Heart right ventricle (tissue), 16 donors: ENCODE data around the gene LEMD2. TPM values are rescaled to one million over a fixed set of nuclear protein-coding genes. Genes with fewer than 3 reads are reported as not detected.
A peak's percentile ranks its signal among the peaks of the same experiment; 100 is the strongest.

ENCODE experiments used
- ATAC-seq, 8 donors: fragments of 200-7000 bp; cut with Tn5 transposase; one replicate each; pipeline ENCODE4 v1.9.1; 2020; ENCODE audit warnings: mild to moderate bottlenecking in 8 of 8, moderate library complexity in 8 of 8, moderate number of reproducible peaks in 1 of 8
- DNase-seq, 2 donors: peaks; one replicate each; pipeline ENCODE4 v3.0.0-alpha.2; 2020
- H3K27ac ChIP-seq, 10 donors: fragments of 200-600 bp; sonication (generic) in 2 of 10; one replicate each; pipeline versions ENCODE4 v1.5.0 to v1.8.0; 2020 to 2022; ENCODE audit warnings: mild to moderate bottlenecking in 3 of 10
- H3K27me3 ChIP-seq, 7 donors: fragments of 200-600 bp; one replicate each; pipeline ENCODE4 v1.8.0; 2021 to 2022; ENCODE audit warnings: mild to moderate bottlenecking in 2 of 7
- H3K36me3 ChIP-seq, 9 donors: fragments of 200-600 bp; sonication (generic) in 1 of 9; one replicate each; pipeline versions ENCODE4 v1.5.0 to v1.8.0; 2020 to 2022; ENCODE audit warnings: mild to moderate bottlenecking in 2 of 9
- H3K4me1 ChIP-seq, 9 donors: fragments of 200-600 bp; sonication (generic) in 1 of 9; one replicate each; pipeline versions ENCODE4 v1.5.0 to v1.8.0; 2020 to 2022; ENCODE audit warnings: mild to moderate bottlenecking in 4 of 9
- H3K4me3 ChIP-seq, 10 donors: fragments of 200-600 bp; sonication (generic) in 2 of 10; one replicate each; pipeline versions ENCODE4 v1.5.0 to v1.8.0; 2020 to 2022; ENCODE audit warnings: mild to moderate bottlenecking in 7 of 10, moderate library complexity in 2 of 10
- H3K9me3 ChIP-seq, 11 donors: fragments of 200-600 bp in 10 of 11; sonication (generic) in 2 of 11; one replicate each; pipeline versions ENCODE4 v1.5.0 to v1.8.0; 2013 to 2022; ENCODE audit warnings: mild to moderate bottlenecking in 2 of 11, control low read depth in 1 of 11, moderate library complexity in 1 of 11
- WGBS, 2 donors: extraction: QIAGEN DNeasy Blood & Tissue Kit; methylation state at CpG; one replicate each; pipeline ENCODE4 v1.1.7; 2013; ENCODE audit warnings: inconsistent platforms in 1 of 2; 5-methylcytosine and 5-hydroxymethylcytosine counted together
- intact Hi-C, 10 donors: fragments of 100-400 bp; cut with DNase I; formaldehyde crosslinking; loops; one replicate each; pipeline versions ENCODE4 v1.11.1 to v1.14.2; 2022
- polyA plus RNA-seq, 2 donors: library from polyadenylated mRNA; stranded (reverse); fragments of 200-250 nt; gene quantifications; one replicate each; pipeline ENCODE4 v1.2.3, GENCODE V29; 2013
- total RNA-seq, 10 donors: library from RNA; stranded (reverse); fragmentation: NEBNext Ultra II Directional in 3 of 10; extraction: Animal tissue kit (Norgen Biotek cat#: 25700) in 3 of 10; gene quantifications; one replicate each; pipeline versions ENCODE4 v1.2.1 to v1.2.4, GENCODE V29; 2021 to 2023
- TF ChIP-seq, protein P1 (sequence below), 9 donors: fragments of 200-600 bp; sonication (generic) in 2 of 9; IDR thresholded peaks; one replicate each; pipeline versions ENCODE4 v1.5.0 to v1.8.0; 2021 to 2022; ENCODE audit warnings: antibody characterized with exemption in 9 of 9, mild to moderate bottlenecking in 5 of 9, moderate library complexity in 1 of 9
- donor health status: Arrhythmogenic right ventricular cardiomyopathy.
- donor health status: ischemic (EF 13 %, LVEDD 7.1; RV severe dilation, severe dysfunction).
- donor health status: healthy with polysubstance abuse.
- donor health status: DM: no; HTN: yes; CAD: no.
- donor health status: DM: no; HTN: no; CAD: no.
- donor health status: ischemic (EF 25% LVEDD 6.9; RV normal size, moderate dysfunction).
- donor health status: ischemic (EF 25% LVEDD 5.7; RV mildly dilated, moderate dysfunction).
- donor health status: healthy.
- donor health status: DM: yes; HTN: yes; CAD: no.
- donor health status: Ischemic cardiomyopathy.
- donor health status: ischemic (EF 35%, LVEDD 5.7; RV mildly dilated, moderate dysfunction).
- donor health status: nonischemic (EF 11% LVEDD 7.7; RV severe dilation, severe dysfunction).
- donor health status: DM: yes; HTN: yes; CAD: no.
- donor health status: PGD.
- donor health status: ischemic (EF 29% LVEDD 5.4; RV normal size, mild dysfunction).
- donor health status: nonischemic (EF 23%, LVEDD 6.1; RV moderate dilation, normal function).

LEMD2 gene
- total and polyA plus RNA-seq, 12 donors: 18.5 to 45.9 (median 27.0) TPM

DNA sequence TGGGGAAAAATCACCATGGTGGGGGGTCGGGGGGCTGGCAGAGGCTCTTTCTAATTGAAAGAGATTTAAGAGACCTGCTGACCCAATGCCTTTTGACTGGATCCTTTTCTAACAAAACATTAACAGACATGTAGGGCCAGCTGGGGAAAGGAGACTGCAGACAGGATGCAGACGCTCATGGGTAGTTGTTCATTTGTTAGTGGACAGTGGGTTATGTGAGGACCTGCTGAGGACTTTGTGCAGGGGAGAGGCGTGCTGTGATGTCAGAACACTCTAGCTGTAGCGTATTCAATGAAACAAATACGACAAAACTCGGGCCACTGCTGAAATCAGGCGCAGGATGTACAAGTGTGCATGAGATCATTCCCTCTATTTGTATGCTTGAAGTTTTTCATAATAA lies 43.4 kb downstream of the LEMD2 start:
- Histone ChIP-seq H3K9me3 (no peaks in the 10 kb centered on the region), H3K36me3 (no peaks in the 10 kb centered on the region), H3K4me3 (peak overlapping the region; percentile 25 to 59 (median 48)), H3K27me3 (peaks cover 0 to 14% (median 0%) of the 10 kb centered on the region in 7 donors), H3K27ac (peak overlapping the region; percentile 69 to 95 (median 88)), H3K4me1 (peaks cover 6 to 58% (median 27%) of the 10 kb centered on the region in 9 donors)
- ATAC-seq (no peak), DNase-seq (no peak)
- WGBS, 2 donors: 43 to 58% methylated on average over 7 of the region's 7 CpGs
- TF ChIP-seq, protein P1, sequence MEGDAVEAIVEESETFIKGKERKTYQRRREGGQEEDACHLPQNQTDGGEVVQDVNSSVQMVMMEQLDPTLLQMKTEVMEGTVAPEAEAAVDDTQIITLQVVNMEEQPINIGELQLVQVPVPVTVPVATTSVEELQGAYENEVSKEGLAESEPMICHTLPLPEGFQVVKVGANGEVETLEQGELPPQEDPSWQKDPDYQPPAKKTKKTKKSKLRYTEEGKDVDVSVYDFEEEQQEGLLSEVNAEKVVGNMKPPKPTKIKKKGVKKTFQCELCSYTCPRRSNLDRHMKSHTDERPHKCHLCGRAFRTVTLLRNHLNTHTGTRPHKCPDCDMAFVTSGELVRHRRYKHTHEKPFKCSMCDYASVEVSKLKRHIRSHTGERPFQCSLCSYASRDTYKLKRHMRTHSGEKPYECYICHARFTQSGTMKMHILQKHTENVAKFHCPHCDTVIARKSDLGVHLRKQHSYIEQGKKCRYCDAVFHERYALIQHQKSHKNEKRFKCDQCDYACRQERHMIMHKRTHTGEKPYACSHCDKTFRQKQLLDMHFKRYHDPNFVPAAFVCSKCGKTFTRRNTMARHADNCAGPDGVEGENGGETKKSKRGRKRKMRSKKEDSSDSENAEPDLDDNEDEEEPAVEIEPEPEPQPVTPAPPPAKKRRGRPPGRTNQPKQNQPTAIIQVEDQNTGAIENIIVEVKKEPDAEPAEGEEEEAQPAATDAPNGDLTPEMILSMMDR (IDR thresholded peaks at IDR 0.05): no peak
- intact Hi-C loops: no loop called here

DNA sequence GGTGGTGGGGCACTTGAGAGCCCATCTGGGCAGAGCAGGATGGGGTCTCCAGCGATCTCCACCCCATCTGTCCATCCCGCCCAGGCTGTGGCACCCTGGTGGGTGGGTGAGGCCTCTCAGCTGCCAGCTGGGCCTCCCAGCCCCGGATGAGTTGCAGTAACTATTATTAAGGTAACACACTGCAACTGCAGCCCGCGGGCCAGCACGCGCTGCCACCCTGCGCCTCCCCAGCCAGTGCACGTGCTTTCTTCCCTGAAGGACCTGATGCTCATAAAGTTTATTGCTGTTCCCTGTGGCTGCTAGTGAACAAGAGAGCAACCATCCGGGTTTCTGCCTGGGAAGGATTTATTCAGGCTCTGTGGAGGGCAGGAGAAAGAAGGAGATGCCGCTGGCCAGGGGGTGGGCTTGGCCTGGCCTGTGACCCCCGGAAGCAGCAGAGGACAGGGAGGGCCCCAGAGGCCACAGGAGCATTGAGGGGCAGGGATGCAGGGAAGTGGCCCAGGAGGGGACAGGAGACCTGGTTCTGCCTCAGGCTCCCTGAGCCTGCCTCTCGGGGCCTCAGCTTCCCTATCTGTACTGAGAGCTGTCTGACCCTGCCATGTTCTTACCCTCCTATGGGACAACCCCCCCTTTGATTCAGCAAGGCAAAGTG lies 43.9 kb downstream of the LEMD2 start:
- intact Hi-C loops: loop anchor here in 1 of 10 donors (1.0 kb wide), 1 partner anchor 33 kb away; no protein-coding TSS in a partner anchor
- no peaks in the 10 kb centered on the region for H3K36me3 ChIP-seq
- H3K27me3 ChIP-seq: peaks cover 0 to 14% (median 0%) of the 10 kb centered on the region in 7 donors
- DNase-seq: no peak
- TF ChIP-seq, protein P1 (IDR thresholded peaks at IDR 0.05): no peak
- WGBS, 2 donors: 57 to 58% methylated on average over 13 of the region's 13 CpGs
- peak overlapping the region; percentile 69 to 95 (median 88) for H3K27ac ChIP-seq
- peaks cover 6 to 63% (median 32%) of the 10 kb centered on the region in 9 donors for H3K4me1 ChIP-seq
- no peaks in the 10 kb centered on the region for H3K9me3 ChIP-seq
- peak in 6 of 8 donors; percentile 3 to 46 (median 26) for ATAC-seq
- H3K4me3 ChIP-seq: peak overlapping the region in 9 of 10 donors; percentile 39 to 59 (median 50)

DNA sequence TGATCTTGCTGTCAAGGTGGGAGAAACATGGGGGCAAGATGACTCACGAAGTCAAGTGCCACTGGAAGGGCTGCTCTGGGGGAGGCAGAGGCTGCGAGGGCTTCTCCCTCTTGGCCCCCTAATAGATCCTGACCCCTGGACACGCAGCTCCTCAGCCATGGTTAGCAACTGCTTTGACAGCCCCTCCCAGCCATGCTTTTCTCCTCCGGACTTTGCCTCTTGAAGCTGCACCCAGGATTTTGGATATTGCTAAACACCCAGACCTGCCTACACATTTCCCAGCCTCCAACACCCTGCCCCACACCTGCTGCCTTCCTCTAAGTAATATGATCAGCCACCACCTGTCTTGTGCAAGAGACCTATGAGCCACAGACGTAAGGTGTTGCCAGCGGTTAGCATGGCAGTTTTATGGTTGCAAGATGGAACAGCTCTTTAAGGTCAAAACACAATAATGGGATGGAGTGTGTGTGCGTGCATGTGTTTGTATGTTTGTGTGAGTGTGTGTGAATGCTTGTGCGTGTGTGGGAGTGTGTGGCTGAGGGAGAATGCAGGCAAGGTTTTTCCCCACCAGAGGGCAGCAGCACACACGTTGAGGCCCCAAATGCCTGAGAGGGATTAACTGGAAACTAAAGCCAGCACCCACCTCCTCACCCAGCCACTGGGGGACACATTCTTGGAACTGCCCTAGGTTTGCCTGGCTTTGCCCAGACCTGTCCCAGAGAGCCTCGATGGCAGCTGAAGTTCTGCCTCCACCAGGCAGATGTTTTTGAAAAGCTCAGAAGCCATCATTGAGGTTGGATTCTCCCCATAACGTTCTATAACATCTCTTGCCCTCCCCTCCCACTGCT lies 44.7 kb downstream of the LEMD2 start:
- no peaks in the 10 kb centered on the region for H3K9me3 ChIP-seq
- 24 to 29% methylated on average over 11 of the region's 11 CpGs for WGBS, 2 donors
- H3K27ac ChIP-seq: peak overlapping the region; percentile 69 to 95 (median 88)
- intact Hi-C loops: loop anchor here in 1 of 10 donors (1.0 kb wide), 1 partner anchor 32 kb away; no protein-coding TSS in a partner anchor
- H3K27me3 ChIP-seq: peaks cover 0 to 14% (median 0%) of the 10 kb centered on the region in 7 donors
- peaks cover 6 to 71% (median 40%) of the 10 kb centered on the region in 9 donors for H3K4me1 ChIP-seq
- peak overlapping the region in 8 of 10 donors; percentile 39 to 59 (median 51) for H3K4me3 ChIP-seq
- peak; percentile 62 to 76 for DNase-seq
- no peaks in the 10 kb centered on the region for H3K36me3 ChIP-seq
- TF ChIP-seq, protein P1 (IDR thresholded peaks at IDR 0.05): peak; percentile 70 to 92 (median 85)
- ATAC-seq: peak in 7 of 8 donors; percentile 5 to 64 (median 34)

DNA sequence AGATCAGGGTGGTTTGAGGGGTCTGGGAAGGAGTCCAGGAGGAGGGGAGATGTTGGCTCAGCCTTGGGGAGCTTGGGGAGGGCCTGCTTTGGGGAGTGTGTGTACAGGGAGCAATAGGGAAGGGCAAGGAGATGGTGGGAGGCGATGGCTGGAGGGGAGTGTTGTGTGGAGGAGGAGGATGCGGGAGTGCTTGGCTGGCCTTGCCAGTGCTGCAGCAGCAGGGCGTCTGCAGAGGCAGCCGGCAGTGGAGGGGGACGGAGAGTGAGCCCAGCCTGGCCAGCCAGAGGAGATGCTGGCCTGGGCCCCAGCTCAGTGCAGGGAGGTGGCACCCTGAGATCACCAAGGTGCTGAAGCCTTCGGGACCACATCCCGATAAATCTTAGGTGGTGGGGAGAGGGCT lies 46.1 kb downstream of the LEMD2 start:
- H3K9me3 ChIP-seq: no peaks in the 10 kb centered on the region
- peak overlapping the region in 6 of 10 donors; percentile 58 to 95 (median 89) for H3K27ac ChIP-seq
- no peak for DNase-seq
- ATAC-seq: no peak
- TF ChIP-seq, protein P1 (IDR thresholded peaks at IDR 0.05): no peak
- peaks cover 0 to 14% (median 0%) of the 10 kb centered on the region in 7 donors for H3K27me3 ChIP-seq
- no peak overlapping the region for H3K4me3 ChIP-seq
- peaks cover 14 to 85% (median 54%) of the 10 kb centered on the region in 9 donors for H3K4me1 ChIP-seq
- H3K36me3 ChIP-seq: no peaks in the 10 kb centered on the region
- intact Hi-C loops: no loop called here
- WGBS, 2 donors: 30 to 34% methylated on average over 7 of the region's 7 CpGs
